ENCODE results near the gene SLC25A26. TPM values are rescaled to one million over a fixed set of nuclear protein-coding genes. Genes with fewer than 3 reads are reported as not detected.
"Not testable (repeated sequence)": the region's sequence is repeated elsewhere in the genome, so short reads cannot be mapped to it uniquely, and the experiment has no call there.

Gene SLC25A26
- total and polyA plus RNA-seq, 7 donors, result 17.8 to 42.8 (median 22.4) TPM

DNA sequence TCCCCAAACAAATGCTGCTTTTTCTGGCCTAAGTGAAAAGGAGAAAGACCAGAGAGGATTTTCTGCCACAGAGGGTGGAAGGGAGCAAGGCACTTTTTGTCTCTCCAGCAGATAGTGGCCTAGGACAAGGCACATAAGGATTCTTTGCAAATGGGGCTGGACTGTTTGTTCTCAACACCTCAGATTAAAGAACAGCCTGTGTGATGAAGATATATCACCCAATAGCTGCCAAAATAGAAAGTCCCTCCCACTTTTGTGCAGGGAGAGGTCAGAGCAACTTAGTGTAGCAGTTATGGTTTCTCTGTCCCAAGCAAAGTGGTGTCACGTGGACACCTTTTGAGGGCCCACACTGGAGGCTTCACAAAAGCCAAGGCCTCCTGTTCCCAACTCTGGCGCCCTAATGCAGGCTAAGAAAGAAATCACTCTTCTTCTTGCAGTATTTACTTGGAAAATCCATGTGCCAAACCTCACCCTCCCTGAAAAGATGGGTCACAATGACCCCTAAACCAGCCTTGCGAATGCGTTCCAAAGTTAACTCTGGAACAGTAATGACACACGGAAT lies 195.1 kb downstream of the SLC25A26 start:
- H3K27me3 ChIP-seq, result no peaks in the 10 kb centered on the region
- TF ChIP-seq, protein P1, sequence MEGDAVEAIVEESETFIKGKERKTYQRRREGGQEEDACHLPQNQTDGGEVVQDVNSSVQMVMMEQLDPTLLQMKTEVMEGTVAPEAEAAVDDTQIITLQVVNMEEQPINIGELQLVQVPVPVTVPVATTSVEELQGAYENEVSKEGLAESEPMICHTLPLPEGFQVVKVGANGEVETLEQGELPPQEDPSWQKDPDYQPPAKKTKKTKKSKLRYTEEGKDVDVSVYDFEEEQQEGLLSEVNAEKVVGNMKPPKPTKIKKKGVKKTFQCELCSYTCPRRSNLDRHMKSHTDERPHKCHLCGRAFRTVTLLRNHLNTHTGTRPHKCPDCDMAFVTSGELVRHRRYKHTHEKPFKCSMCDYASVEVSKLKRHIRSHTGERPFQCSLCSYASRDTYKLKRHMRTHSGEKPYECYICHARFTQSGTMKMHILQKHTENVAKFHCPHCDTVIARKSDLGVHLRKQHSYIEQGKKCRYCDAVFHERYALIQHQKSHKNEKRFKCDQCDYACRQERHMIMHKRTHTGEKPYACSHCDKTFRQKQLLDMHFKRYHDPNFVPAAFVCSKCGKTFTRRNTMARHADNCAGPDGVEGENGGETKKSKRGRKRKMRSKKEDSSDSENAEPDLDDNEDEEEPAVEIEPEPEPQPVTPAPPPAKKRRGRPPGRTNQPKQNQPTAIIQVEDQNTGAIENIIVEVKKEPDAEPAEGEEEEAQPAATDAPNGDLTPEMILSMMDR (IDR thresholded peaks at IDR 0.05), result no peak
- TF ChIP-seq POLR2AphosphoS5 (IDR thresholded peaks at IDR 0.05) (peak; percentile 50 to 89 (median 74)), EP300 (IDR thresholded peaks at IDR 0.05) (peak in 2 of 4 donors; percentile 50 to 64), POLR2A (IDR thresholded peaks at IDR 0.05) (no peak)
- no peak for DNase-seq
- H3K36me3 ChIP-seq, result peaks cover 9 to 30% (median 22%) of the 10 kb centered on the region in 4 donors
- no peaks in the 10 kb centered on the region for H3K9me3 ChIP-seq
- H3K4me1 ChIP-seq, result peaks cover 0 to 96% (median 92%) of the 10 kb centered on the region in 4 donors
- H3K27ac ChIP-seq, result peak overlapping the region; percentile 68 to 95 (median 86)
- intact Hi-C loops (cut with DNase I), result loop anchor here (5.0 to 10.0 kb wide), 3 partner anchors 199 to 291 kb away; no protein-coding TSS in a partner anchor
- H3K4me3 ChIP-seq, result no peak overlapping the region
- 57 to 73% methylated on average over 5 of the region's 5 CpGs for WGBS, 2 donors

DNA sequence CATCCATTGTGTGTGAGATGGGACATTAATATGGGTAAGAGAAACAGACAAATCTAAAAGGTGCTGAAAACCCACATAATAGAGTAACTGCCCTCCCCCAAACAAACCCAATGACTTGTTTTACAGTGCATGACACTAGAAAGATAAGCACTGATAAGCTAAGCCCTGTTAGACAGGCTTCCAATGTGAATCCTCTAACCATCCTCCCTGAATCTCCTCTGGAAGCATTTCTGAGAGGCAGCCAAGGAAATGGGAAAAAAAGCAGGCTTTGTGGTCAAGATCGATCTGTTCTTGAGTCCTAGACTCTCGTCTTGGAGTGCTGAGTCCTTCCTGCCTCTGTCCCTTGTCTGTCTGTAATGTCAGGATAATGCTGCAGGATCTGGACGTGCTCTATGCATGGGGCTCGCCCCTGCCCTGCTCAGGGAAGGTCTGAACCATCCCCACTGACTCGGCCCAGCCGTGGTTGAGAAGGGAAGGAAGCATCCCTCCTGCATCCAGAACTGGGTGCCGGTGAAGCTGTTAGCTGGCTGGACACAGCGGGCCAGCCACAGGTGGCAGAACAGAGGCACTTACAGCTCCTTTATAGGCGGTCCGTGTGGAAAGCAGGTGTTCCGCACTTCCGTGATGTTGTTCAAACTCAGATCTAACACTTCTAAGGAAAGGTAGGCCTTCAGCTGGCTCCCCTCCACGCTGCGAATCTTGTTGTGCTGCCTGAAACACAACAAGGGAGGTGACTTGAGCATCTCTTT lies 195.9 kb downstream of the SLC25A26 start:
- Histone ChIP-seq H3K27ac (peak overlapping the region; percentile 68 to 95 (median 86)), H3K4me1 (peaks cover 0 to 91% (median 88%) of the 10 kb centered on the region in 4 donors), H3K27me3 (no peaks in the 10 kb centered on the region), H3K9me3 (no peaks in the 10 kb centered on the region), H3K36me3 (peaks cover 9 to 26% (median 19%) of the 10 kb centered on the region in 4 donors), H3K4me3 (no peak overlapping the region)
- intact Hi-C loops (cut with DNase I), result loop anchor here (5.0 to 10.0 kb wide), 3 partner anchors 198 to 291 kb away; no protein-coding TSS in a partner anchor
- 29 to 69% methylated on average over 14 of the region's 14 CpGs for WGBS, 2 donors
- TF ChIP-seq EP300 (IDR thresholded peaks at IDR 0.05), result no peak
- TF ChIP-seq, protein P1 (IDR thresholded peaks at IDR 0.05), result no peak
- no peak for TF ChIP-seq POLR2A (IDR thresholded peaks at IDR 0.05)
- no peak for TF ChIP-seq POLR2AphosphoS5 (IDR thresholded peaks at IDR 0.05)
- no peak for DNase-seq

DNA sequence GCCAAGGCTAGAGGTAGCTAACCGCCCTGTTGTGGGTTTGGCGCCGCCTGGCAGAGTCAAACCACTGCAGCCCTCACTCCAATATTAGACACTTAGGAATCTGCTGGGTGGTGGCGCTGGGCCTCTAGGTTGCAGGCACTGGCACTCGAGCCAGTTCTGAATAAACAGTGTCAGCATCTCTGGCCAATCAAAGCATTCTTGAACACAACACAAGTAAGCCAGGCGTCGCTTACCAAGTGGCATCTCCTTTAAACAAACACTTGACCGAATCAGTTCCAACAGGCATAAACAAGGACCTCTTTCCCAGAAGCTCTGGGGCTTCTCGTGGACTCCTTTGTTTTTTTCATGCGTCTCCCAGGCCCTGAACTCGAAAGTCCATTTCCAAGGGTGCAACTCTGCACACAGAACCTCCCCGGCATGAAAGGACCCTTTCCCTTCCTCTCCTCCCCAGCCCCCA lies 197.7 kb downstream of the SLC25A26 start:
- H3K4me1 ChIP-seq, result peaks cover 0 to 88% (median 85%) of the 10 kb centered on the region in 4 donors
- no peak overlapping the region for H3K4me3 ChIP-seq
- TF ChIP-seq, protein P1 (IDR thresholded peaks at IDR 0.05), result peak in 1 of 4 experiments; percentile 16
- TF ChIP-seq POLR2A (IDR thresholded peaks at IDR 0.05) (no peak), POLR2AphosphoS5 (IDR thresholded peaks at IDR 0.05) (peak; percentile 77 to 95 (median 83)), EP300 (IDR thresholded peaks at IDR 0.05) (peak; percentile 30 to 85 (median 69))
- H3K27ac ChIP-seq, result peak overlapping the region; percentile 68 to 95 (median 86)
- DNase-seq, result peak; percentile 90
- H3K9me3 ChIP-seq, result no peaks in the 10 kb centered on the region
- intact Hi-C loops (cut with DNase I), result loop anchor here (5.0 to 10.0 kb wide), 3 partner anchors 196 to 289 kb away; no protein-coding TSS in a partner anchor
- H3K27me3 ChIP-seq, result no peaks in the 10 kb centered on the region
- WGBS, 2 donors, result 77 to 86% methylated on average over 12 of the region's 12 CpGs
- peaks cover 0 to 9% (median 4%) of the 10 kb centered on the region in 4 donors for H3K36me3 ChIP-seq

DNA sequence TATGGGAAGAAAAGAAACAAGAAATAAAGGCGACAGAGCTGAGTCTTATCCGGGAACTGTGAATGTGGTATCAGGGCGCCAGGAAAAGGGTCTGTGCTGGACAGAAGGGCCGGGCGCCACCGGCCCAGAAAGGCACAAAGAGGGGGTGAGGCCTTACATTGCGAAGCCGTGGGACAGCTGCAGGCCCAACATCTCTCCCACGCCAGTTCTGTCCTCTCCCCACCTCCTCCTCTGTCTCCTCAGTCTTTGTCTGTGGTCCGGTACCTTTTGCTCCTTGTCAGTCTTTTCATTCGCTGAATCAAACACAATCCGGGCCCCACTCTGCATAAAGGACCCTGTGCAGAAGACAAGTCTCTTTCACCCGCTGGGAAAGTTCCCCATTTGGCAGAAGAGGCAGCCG lies 198.2 kb downstream of the SLC25A26 start:
- Histone ChIP-seq H3K9me3 (no peaks in the 10 kb centered on the region), H3K27ac (peak overlapping the region; percentile 68 to 95 (median 86)), H3K4me1 (peaks cover 0 to 88% (median 85%) of the 10 kb centered on the region in 4 donors), H3K36me3 (peaks cover 0 to 6% (median 3%) of the 10 kb centered on the region in 4 donors), H3K4me3 (no peak overlapping the region), H3K27me3 (no peaks in the 10 kb centered on the region)
- intact Hi-C loops (cut with DNase I), result loop anchor here (5.0 to 10.0 kb wide), 3 partner anchors 196 to 288 kb away; no protein-coding TSS in a partner anchor
- TF ChIP-seq, protein P1 (IDR thresholded peaks at IDR 0.05), result no peak
- TF ChIP-seq EP300 (IDR thresholded peaks at IDR 0.05), result no peak
- no peak for TF ChIP-seq POLR2A (IDR thresholded peaks at IDR 0.05)
- TF ChIP-seq POLR2AphosphoS5 (IDR thresholded peaks at IDR 0.05), result no peak
- DNase-seq, result no peak
- WGBS, 2 donors, result 93 to 95% methylated on average over 14 of the region's 14 CpGs

DNA sequence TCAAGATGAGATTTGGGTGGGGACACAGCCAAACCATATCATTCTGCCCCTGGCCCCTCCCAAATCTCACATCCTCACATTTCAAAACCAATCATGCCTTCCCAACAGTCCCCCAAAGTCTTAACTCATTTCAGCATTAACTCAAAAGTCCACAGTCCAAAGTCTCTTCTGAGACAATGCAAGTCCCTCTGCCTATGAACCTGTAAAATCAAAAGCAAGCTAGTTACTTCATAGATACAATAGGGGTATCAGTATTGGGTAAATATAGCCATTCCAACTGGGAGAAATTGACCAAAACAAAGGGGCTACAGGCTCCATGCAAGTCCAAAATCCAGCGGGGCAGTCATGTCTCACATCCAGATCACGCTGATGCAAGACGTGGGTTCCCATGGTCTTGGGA lies 200.3 kb downstream of the SLC25A26 start:
- H3K9me3 ChIP-seq; intact Hi-C loops (cut with DNase I); DNase-seq; H3K4me3 ChIP-seq; H3K36me3 ChIP-seq; H3K27me3 ChIP-seq: not testable (repeated sequence)
- peak overlapping the region in 3 of 4 donors; percentile 82 to 95 (median 89) for H3K27ac ChIP-seq
- 96 to 97% methylated on average over 3 of the region's 3 CpGs for WGBS, 2 donors
- peaks cover 0 to 88% (median 85%) of the 10 kb centered on the region in 4 donors for H3K4me1 ChIP-seq

DNA sequence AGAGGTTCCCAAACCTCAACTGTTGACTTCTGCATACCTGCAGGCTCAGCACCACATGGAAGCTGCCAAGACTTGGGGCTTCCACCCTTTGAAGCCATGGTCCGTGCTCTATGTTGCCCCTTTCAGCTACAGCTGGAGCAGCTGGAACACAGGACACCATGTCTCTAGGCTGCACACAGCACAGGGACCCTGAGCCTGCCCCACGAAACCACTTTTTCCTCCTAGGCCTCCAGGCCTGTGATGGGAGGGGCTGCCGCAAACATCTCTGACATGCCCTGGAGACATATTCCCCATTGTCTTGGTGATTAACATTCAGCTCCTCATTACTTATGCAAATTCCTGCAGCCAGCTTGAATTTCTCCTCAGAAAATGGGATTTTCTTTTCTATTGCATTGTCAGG lies 201.1 kb downstream of the SLC25A26 start:
- 98 to 99% methylated on average over 3 of the region's 3 CpGs for WGBS, 2 donors
- intact Hi-C loops (cut with DNase I); H3K27me3 ChIP-seq; H3K36me3 ChIP-seq; H3K9me3 ChIP-seq; DNase-seq; H3K4me3 ChIP-seq: not testable (repeated sequence)
- peaks cover 0 to 88% (median 85%) of the 10 kb centered on the region in 4 donors for H3K4me1 ChIP-seq
- H3K27ac ChIP-seq, result peak overlapping the region in 3 of 4 donors; percentile 82 to 95 (median 89)

All from sigmoid colon (tissue), 7 donors.